A673 (cell line): ENCODE data around the gene NRDE2. TPM values are rescaled to one million over a fixed set of nuclear protein-coding genes. Genes with fewer than 3 reads are reported as not detected.

Experiments
- BruUV-seq: library from RNA; stranded (reverse); fragments of 400-500 nt; replicated peaks from 2 replicates; lab custom pipeline; 2021; lab: Mats Ljungman, UMichigan
- CTCF ChIA-PET: fragments of 300-600 bp; sonication (Branson Sonifier 250); formaldehyde crosslinking; loops from one replicate; lab custom pipeline; 2022; ENCODE audit warnings: antibody characterized with exemption; lab: Charles Lee
- POLR2A ChIA-PET: fragments of 300-600 bp; sonication (Branson Sonifier 250); formaldehyde crosslinking; loops from one replicate; lab custom pipeline; 2022; ENCODE audit warnings: antibody characterized with exemption; ENCODE audit not compliant: low non-redundant PET; lab: Charles Lee
- DNase-seq: peaks from one replicate; pipeline ENCODE4 v3.0.0-alpha.2; 2015; ENCODE audit warnings: low spot score
- H3K27ac ChIP-seq: fragments of 200-600 bp; sonication (generic); 2 replicates; pipeline ENCODE4 v1.5.1; 2016; ENCODE audit warnings: mixed run types, low read depth, mild to moderate bottlenecking, mixed read lengths, antibody characterized with exemption, low read length; ENCODE audit not compliant: poor library complexity, severe bottlenecking
- H3K27me3 ChIP-seq: fragments of 200-600 bp; sonication (generic); replicated peaks from 2 replicates; pipeline ENCODE4 v1.6.1; 2017; ENCODE audit warnings: mixed run types, low read depth, mild to moderate bottlenecking, mixed read lengths, antibody characterized with exemption, low read length; ENCODE audit not compliant: insufficient read depth, poor library complexity
- H3K36me3 ChIP-seq: fragments of 200-600 bp; sonication (generic); 2 replicates; pipeline ENCODE4 v1.6.1; 2016; ENCODE audit warnings: mixed run types, mild to moderate bottlenecking, mixed read lengths, antibody characterized with exemption, low read length; ENCODE audit not compliant: insufficient read depth, poor library complexity, severe bottlenecking
- H3K4me1 ChIP-seq: fragments of 200-600 bp; sonication (generic); 2 replicates; pipeline ENCODE4 v1.6.1; 2017; ENCODE audit warnings: mixed run types, mild to moderate bottlenecking, mixed read lengths, antibody characterized with exemption, low read length; ENCODE audit not compliant: insufficient read depth, poor library complexity, severe bottlenecking
- H3K4me3 ChIP-seq: fragments of 200-600 bp; sonication (generic); 2 replicates; pipeline ENCODE4 v1.5.1; 2016; ENCODE audit warnings: low read depth, mixed run types, mild to moderate bottlenecking, mixed read lengths, low read length; ENCODE audit not compliant: poor library complexity, severe bottlenecking
- H3K9me3 ChIP-seq: fragments of 200-600 bp; sonication (generic); 2 replicates; pipeline ENCODE4 v1.6.1; 2016; ENCODE audit warnings: mixed run types, low read depth, mild to moderate bottlenecking, mixed read lengths, antibody characterized with exemption, low read length; ENCODE audit not compliant: poor library complexity, severe bottlenecking
- CTCF ChIP-seq: fragments of 300-800, 200-600 bp; sonication (generic); conservative IDR thresholded peaks from 2 replicates; pipeline ENCODE4 v1.5.1; 2017; ENCODE audit warnings: low read depth, mild to moderate bottlenecking, antibody characterized with exemption, low read length, moderate library complexity, mixed read lengths
- EZH2 ChIP-seq: fragments of 200-600 bp; sonication (generic); IDR thresholded peaks from 2 replicates; pipeline ENCODE4 v1.6.1; 2017; ENCODE audit warnings: borderline replicate concordance, low read depth, mild to moderate bottlenecking, mixed read lengths, antibody characterized with exemption, low read length; ENCODE audit not compliant: poor library complexity, severe bottlenecking
- intact Hi-C: fragments of 100-400 bp; cut with micrococcal nuclease; formaldehyde crosslinking; loops from one replicate; pipeline ENCODE4 v1.10.0; 2022; ENCODE audit not compliant: unreplicated experiment
- total RNA-seq: library from RNA; stranded (reverse); gene quantifications from 2 replicates; pipeline ENCODE4 v1.2.3, GENCODE V29; 2021

The NRDE2 gene
- total RNA-seq, 1 experiment from 2014 or later = 19.7 TPM

- ChIA-PET CTCF (no interaction called here), POLR2A (no interaction called here)
- Histone ChIP-seq H3K4me1 (peaks cover 6% of the 10 kb centered on the region), H3K9me3 (no peaks in the 10 kb centered on the region), H3K4me3 (no peak overlapping the region), H3K27ac (no peak overlapping the region), H3K36me3 (no peaks in the 10 kb centered on the region), H3K27me3 (no peaks in the 10 kb centered on the region)
- intact Hi-C loops = no loop called here
- TF ChIP-seq CTCF (no peak), EZH2 (no peak)
- no peak for DNase-seq
- BruUV-seq = no TSS peak
Measured at GRCh38 chr14:90378249-90378648, 46.5 kb upstream of the NRDE2 start.

GRCh38 chr14:90375934-90376333 is 44.2 kb upstream of the NRDE2 start:
- Histone ChIP-seq H3K4me3 (no peak overlapping the region), H3K4me1 (no peaks in the 10 kb centered on the region), H3K27me3 (no peaks in the 10 kb centered on the region), H3K27ac (no peak overlapping the region), H3K9me3 (no peaks in the 10 kb centered on the region), H3K36me3 (no peaks in the 10 kb centered on the region)
- intact Hi-C loops = no loop called here
- DNase-seq = no peak
- TF ChIP-seq EZH2 = no peak
- no peak for TF ChIP-seq CTCF
- ChIA-PET POLR2A (no interaction called here), CTCF (no interaction called here)
- no TSS peak for BruUV-seq

DNA sequence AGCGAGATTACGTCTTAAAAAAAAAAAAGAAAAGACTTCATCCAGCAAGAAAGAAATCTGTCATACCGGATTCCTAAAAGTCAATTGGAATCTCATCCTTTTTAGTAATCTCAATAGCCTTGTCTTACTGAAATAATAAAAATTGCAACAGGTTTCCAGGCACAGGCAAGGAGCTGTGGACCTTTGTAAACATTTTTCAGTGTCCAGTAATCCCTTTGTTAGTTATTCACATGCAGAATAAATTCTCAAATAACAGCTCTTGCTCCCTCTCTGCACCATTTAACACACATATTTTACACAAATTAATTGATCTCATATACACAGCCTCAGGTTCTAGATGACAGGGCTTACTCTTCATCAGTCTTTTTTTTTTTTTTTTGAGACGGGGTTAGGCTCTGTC is 43.1 kb upstream of the NRDE2 start:
- intact Hi-C loops = no loop called here
- ChIA-PET POLR2A (no interaction called here), CTCF (no interaction called here)
- Histone ChIP-seq H3K27me3 (no peaks in the 10 kb centered on the region), H3K4me1 (no peaks in the 10 kb centered on the region), H3K36me3 (no peaks in the 10 kb centered on the region), H3K27ac (no peak overlapping the region), H3K9me3 (no peaks in the 10 kb centered on the region), H3K4me3 (no peak overlapping the region)
- no TSS peak for BruUV-seq
- TF ChIP-seq EZH2 = no peak
- no peak for TF ChIP-seq CTCF
- no peak for DNase-seq
